ENCODE measurements around the gene RAD21L1. TPM values are rescaled to one million over a fixed set of nuclear protein-coding genes. Genes with fewer than 3 reads are reported as not detected.
A peak's percentile ranks its signal among the peaks of the same experiment; 100 is the strongest.

The RAD21L1 gene
- total and polyA plus RNA-seq, 2 donors (not counting 1 experiment from before 2014, with no cell fraction given), result 0.16 to 0.50 TPM

DNA sequence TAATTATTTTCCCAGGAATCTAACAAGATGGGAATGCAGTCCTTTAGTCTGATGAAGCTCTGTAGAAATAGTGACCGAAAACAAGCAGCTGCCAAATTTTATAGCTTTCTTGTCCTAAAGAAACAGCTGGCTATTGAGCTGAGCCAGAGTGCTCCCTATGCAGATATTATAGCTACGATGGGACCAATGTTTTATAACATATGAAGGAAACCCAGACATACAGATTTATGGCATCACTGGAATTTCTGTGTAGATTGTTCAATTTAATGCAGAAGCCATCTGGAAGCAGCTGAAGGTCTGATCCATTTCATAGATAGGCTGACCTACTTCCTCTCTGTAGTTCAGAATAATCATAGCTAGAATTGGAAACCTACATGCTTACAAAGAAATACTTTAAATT, 28.4 kb downstream of the RAD21L1 start:
- no peak for TF ChIP-seq EZH2 (IDR thresholded peaks at IDR 0.05; ENCODE audit: low read length, missing control alignments)
- TF ChIP-seq, protein P1, sequence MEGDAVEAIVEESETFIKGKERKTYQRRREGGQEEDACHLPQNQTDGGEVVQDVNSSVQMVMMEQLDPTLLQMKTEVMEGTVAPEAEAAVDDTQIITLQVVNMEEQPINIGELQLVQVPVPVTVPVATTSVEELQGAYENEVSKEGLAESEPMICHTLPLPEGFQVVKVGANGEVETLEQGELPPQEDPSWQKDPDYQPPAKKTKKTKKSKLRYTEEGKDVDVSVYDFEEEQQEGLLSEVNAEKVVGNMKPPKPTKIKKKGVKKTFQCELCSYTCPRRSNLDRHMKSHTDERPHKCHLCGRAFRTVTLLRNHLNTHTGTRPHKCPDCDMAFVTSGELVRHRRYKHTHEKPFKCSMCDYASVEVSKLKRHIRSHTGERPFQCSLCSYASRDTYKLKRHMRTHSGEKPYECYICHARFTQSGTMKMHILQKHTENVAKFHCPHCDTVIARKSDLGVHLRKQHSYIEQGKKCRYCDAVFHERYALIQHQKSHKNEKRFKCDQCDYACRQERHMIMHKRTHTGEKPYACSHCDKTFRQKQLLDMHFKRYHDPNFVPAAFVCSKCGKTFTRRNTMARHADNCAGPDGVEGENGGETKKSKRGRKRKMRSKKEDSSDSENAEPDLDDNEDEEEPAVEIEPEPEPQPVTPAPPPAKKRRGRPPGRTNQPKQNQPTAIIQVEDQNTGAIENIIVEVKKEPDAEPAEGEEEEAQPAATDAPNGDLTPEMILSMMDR (conservative IDR thresholded peaks at IDR 0.05 in 1 of 2, IDR thresholded peaks at IDR 0.05 in 1 of 2; ENCODE audit: low read depth in 1 of 2, low read length in 2 of 2), result no peak
- Histone ChIP-seq H4K20me1 (ENCODE audit: control insufficient read depth, extremely low read depth, insufficient read depth, low read length) (no peaks in the 10 kb centered on the region), H2AFZ (ENCODE audit: low read length) (no peak overlapping the region), H3K27me3 (ENCODE audit: control insufficient read depth, insufficient read depth, low read length) (peaks cover 5% of the 10 kb centered on the region), H3K4me2 (ENCODE audit: extremely low read depth, insufficient read depth, low read length) (no peak overlapping the region), H3K36me3 (ENCODE audit: control insufficient read depth, insufficient read depth, low read length) (no peaks in the 10 kb centered on the region), H3K9me3 (ENCODE audit: control insufficient read depth, insufficient read depth, low read depth, low read length) (no peaks in the 10 kb centered on the region), H3K4me1 (ENCODE audit: control insufficient read depth, extremely low read depth, insufficient read depth, low read length) (no peaks in the 10 kb centered on the region), H3K79me2 (ENCODE audit: control insufficient read depth, insufficient read depth, low read length) (no peaks in the 10 kb centered on the region), H3K4me3 (replicated peaks in 1 of 4; ENCODE audit: control extremely low read depth in 1 of 4, insufficient read depth in 1 of 4, low read depth in 3 of 4, low read length in 4 of 4) (no peak overlapping the region), H3K9ac (ENCODE audit: insufficient read depth, low read length) (no peak overlapping the region), H3K27ac (ENCODE audit: insufficient read depth, low read length) (no peak overlapping the region)
- no peak for DNase-seq (ENCODE audit: low read depth in 2 of 2)

DNA sequence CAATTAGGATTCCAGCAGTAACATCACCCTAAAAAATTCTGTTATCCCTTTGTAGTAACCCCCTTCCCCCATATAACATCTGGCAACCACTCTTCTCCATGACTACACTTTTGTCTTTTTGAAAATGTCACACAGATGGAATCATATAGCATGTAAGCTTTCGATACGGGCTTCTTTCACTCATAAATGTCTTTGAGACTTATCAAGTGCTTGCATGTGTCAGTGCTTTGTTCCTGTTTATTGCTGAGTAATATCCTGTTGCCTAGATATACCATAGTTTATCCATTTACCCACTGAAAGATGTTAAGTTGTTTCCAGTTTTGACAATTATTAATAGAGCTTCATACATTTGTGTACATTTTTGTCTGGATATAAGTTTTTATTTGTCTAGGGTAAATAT, 29.8 kb downstream of the RAD21L1 start:
- Histone ChIP-seq H4K20me1 (ENCODE audit: control insufficient read depth, extremely low read depth, insufficient read depth, low read length) (no peaks in the 10 kb centered on the region), H3K4me1 (ENCODE audit: control insufficient read depth, extremely low read depth, insufficient read depth, low read length) (no peaks in the 10 kb centered on the region), H2AFZ (ENCODE audit: low read length) (no peak overlapping the region), H3K36me3 (ENCODE audit: control insufficient read depth, insufficient read depth, low read length) (no peaks in the 10 kb centered on the region), H3K4me3 (replicated peaks in 1 of 4; ENCODE audit: control extremely low read depth in 1 of 4, insufficient read depth in 1 of 4, low read depth in 3 of 4, low read length in 4 of 4) (no peak overlapping the region), H3K9me3 (ENCODE audit: control insufficient read depth, insufficient read depth, low read depth, low read length) (no peaks in the 10 kb centered on the region), H3K27me3 (ENCODE audit: control insufficient read depth, insufficient read depth, low read length) (peaks cover 5% of the 10 kb centered on the region), H3K9ac (ENCODE audit: insufficient read depth, low read length) (no peak overlapping the region), H3K4me2 (ENCODE audit: extremely low read depth, insufficient read depth, low read length) (no peak overlapping the region), H3K27ac (ENCODE audit: insufficient read depth, low read length) (no peak overlapping the region), H3K79me2 (ENCODE audit: control insufficient read depth, insufficient read depth, low read length) (no peaks in the 10 kb centered on the region)
- no peak for DNase-seq (ENCODE audit: low read depth in 2 of 2)
- TF ChIP-seq, protein P1 (conservative IDR thresholded peaks at IDR 0.05 in 1 of 2, IDR thresholded peaks at IDR 0.05 in 1 of 2; ENCODE audit: low read depth in 1 of 2, low read length in 2 of 2), result no peak
- no peak for TF ChIP-seq EZH2 (IDR thresholded peaks at IDR 0.05; ENCODE audit: low read length, missing control alignments)

GRCh38 chr20:1263853-1264252, 38.0 kb downstream of the RAD21L1 start:
- no peak overlapping the region for H2AFZ ChIP-seq (ENCODE audit: low read length)

More at GRCh38 chr20:1263853-1264252, 38.0 kb downstream of the RAD21L1 start:
- no peaks in the 10 kb centered on the region for H3K9me3 ChIP-seq (ENCODE audit: control insufficient read depth, insufficient read depth, low read depth, low read length)
- no peak overlapping the region for H3K9ac ChIP-seq (ENCODE audit: insufficient read depth, low read length)
- H3K4me1 ChIP-seq (ENCODE audit: control insufficient read depth, extremely low read depth, insufficient read depth, low read length), result peaks cover 3% of the 10 kb centered on the region
- H3K36me3 ChIP-seq (ENCODE audit: control insufficient read depth, insufficient read depth, low read length), result no peaks in the 10 kb centered on the region
- H3K27ac ChIP-seq (ENCODE audit: insufficient read depth, low read length), result no peak overlapping the region
- peak; percentile 27 to 47 for DNase-seq (ENCODE audit: low read depth in 2 of 2)
- H4K20me1 ChIP-seq (ENCODE audit: control insufficient read depth, extremely low read depth, insufficient read depth, low read length), result no peaks in the 10 kb centered on the region
- TF ChIP-seq, protein P1 (conservative IDR thresholded peaks at IDR 0.05 in 1 of 2, IDR thresholded peaks at IDR 0.05 in 1 of 2; ENCODE audit: low read depth in 1 of 2, low read length in 2 of 2), result no peak
- no peak overlapping the region for H3K4me2 ChIP-seq (ENCODE audit: extremely low read depth, insufficient read depth, low read length)
- no peak overlapping the region for H3K4me3 ChIP-seq (replicated peaks in 1 of 4; ENCODE audit: control extremely low read depth in 1 of 4, insufficient read depth in 1 of 4, low read depth in 3 of 4, low read length in 4 of 4)
- H3K79me2 ChIP-seq (ENCODE audit: control insufficient read depth, insufficient read depth, low read length), result no peaks in the 10 kb centered on the region
- H3K27me3 ChIP-seq (ENCODE audit: control insufficient read depth, insufficient read depth, low read length), result no peaks in the 10 kb centered on the region

Measured in fibroblast of lung (primary cell).